ENCODE results near the gene GDPD4. TPM values are rescaled to one million over a fixed set of nuclear protein-coding genes. Genes with fewer than 3 reads are reported as not detected.

Gene GDPD4
- total RNA-seq, 1 donor from 2014 or later, result not detected

- no peak for DNase-seq (ENCODE audit: low read depth)
These were observed 126.3 kb downstream of the GDPD4 start for GRCh38 chr11:77175021-77175842.

- no peak for DNase-seq (ENCODE audit: low read depth)
These were observed 126.9 kb downstream of the GDPD4 start for GRCh38 chr11:77174559-77174958.

GRCh38 chr11:77173494-77173893 is 128.0 kb downstream of the GDPD4 start:
- DNase-seq (ENCODE audit: low read depth), result no peak

GRCh38 chr11:77172666-77172982 is 128.9 kb downstream of the GDPD4 start:
- DNase-seq (ENCODE audit: low read depth), result no peak

- DNase-seq (ENCODE audit: low read depth), result no peak
These were observed 129.4 kb downstream of the GDPD4 start for GRCh38 chr11:77171885-77172665.

- no peak for DNase-seq (ENCODE audit: low read depth)
These were observed 130.2 kb downstream of the GDPD4 start for GRCh38 chr11:77171254-77171653.

- no peak for DNase-seq (ENCODE audit: low read depth)
These were observed 131.4 kb downstream of the GDPD4 start for GRCh38 chr11:77170107-77170506.

GRCh38 chr11:77167791-77168190 is 133.7 kb downstream of the GDPD4 start:
- no peak for DNase-seq (ENCODE audit: low read depth)

GRCh38 chr11:77167111-77167626 is 134.3 kb downstream of the GDPD4 start:
- DNase-seq (ENCODE audit: low read depth), result no peak

Other genes with a start within 250 kb of the GDPD4 start
- gene CAPN5, start 234.7 kb downstream of the GDPD4 start, total RNA-seq, result 3.8 and 19.4 TPM in 2 replicates
- 0.50 TPM in 1 of 2 replicates, not detected in the other for gene OMP, start 198.8 kb downstream of the GDPD4 start, total RNA-seq
- gene MYO7A, start 173.4 kb downstream of the GDPD4 start, total RNA-seq, result 0.35 and 1.2 TPM in 2 replicates
- 16.0 and 30.0 TPM in 2 replicates for gene PAK1, start 172.4 kb upstream of the GDPD4 start, total RNA-seq

Data from renal cortical epithelial cell (primary cell).